Smooth muscle cell of the pulmonary artery (primary cell): ENCODE results near the gene MED10. TPM values are rescaled to one million over a fixed set of nuclear protein-coding genes. Genes with fewer than 3 reads are reported as not detected.

Experiments used
- total RNA-seq: library from RNA; depleted of rRNA; stranded (reverse); fragments of >200 nt; gene quantifications from 2 replicates; pipeline ENCODE4 v1.2.3, GENCODE V29; 2014

Gene MED10, protein sequence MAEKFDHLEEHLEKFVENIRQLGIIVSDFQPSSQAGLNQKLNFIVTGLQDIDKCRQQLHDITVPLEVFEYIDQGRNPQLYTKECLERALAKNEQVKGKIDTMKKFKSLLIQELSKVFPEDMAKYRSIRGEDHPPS
- total RNA-seq, result 8.7 TPM in 2 replicates

GRCh38 chr5:6377905-6378765, at the start of gene MED10:
Gene MED10 (minus strand): TSS chr5:6378547. CDS start chr5:6378483, 64 bp downstream.

Other genes with a start within 250 kb of the MED10 start
- 0.03 and 0.20 TPM in 2 replicates for gene UBE2QL1, start 70.3 kb upstream of the MED10 start, total RNA-seq